Rectal smooth muscle tissue (tissue), 1 donor: Measurements from ENCODE around the gene PI3.

ENCODE experiments used
- H3K27ac ChIP-seq: one replicate; pipeline ENCODE4 v1.7.0; 2013; ENCODE audit warnings: low read depth, low read length, inconsistent platforms
- H3K27me3 ChIP-seq: one replicate; pipeline ENCODE4 v1.7.0; 2013; ENCODE audit warnings: low read length; ENCODE audit not compliant: control insufficient read depth, insufficient read depth
- H3K36me3 ChIP-seq: one replicate; pipeline ENCODE4 v1.7.0; 2013; ENCODE audit warnings: low read length; ENCODE audit not compliant: control insufficient read depth, insufficient read depth
- H3K4me1 ChIP-seq: one replicate; pipeline ENCODE4 v1.7.0; 2013; ENCODE audit warnings: low read length; ENCODE audit not compliant: control insufficient read depth, insufficient read depth
- H3K4me3 ChIP-seq: one replicate; pipeline ENCODE4 v1.7.0; 2013; ENCODE audit warnings: low read length
- H3K9ac ChIP-seq: one replicate; pipeline ENCODE4 v1.7.0; 2013; ENCODE audit warnings: low read length

Gene PI3

GRCh38 chr20:45156713-45157112 lies 18.0 kb upstream of the PI3 start:
- peaks cover 3% of the 10 kb centered on the region for H3K4me1 ChIP-seq

GRCh38 chr20:45157962-45158361 lies 16.7 kb upstream of the PI3 start:
- Histone ChIP-seq H3K27ac (no peak overlapping the region), H3K36me3 (no peaks in the 10 kb centered on the region), H3K4me3 (no peak overlapping the region), H3K4me1 (peaks cover 3% of the 10 kb centered on the region), H3K27me3 (no peaks in the 10 kb centered on the region), H3K9ac (no peak overlapping the region)

More at GRCh38 chr20:45156713-45157112, 18.0 kb upstream of the PI3 start:
- H3K27me3 ChIP-seq: no peaks in the 10 kb centered on the region
- no peak overlapping the region for H3K9ac ChIP-seq
- no peaks in the 10 kb centered on the region for H3K36me3 ChIP-seq
- H3K4me3 ChIP-seq: no peak overlapping the region
- no peak overlapping the region for H3K27ac ChIP-seq

- Histone ChIP-seq H3K4me1 (no peaks in the 10 kb centered on the region), H3K27ac (no peak overlapping the region), H3K27me3 (no peaks in the 10 kb centered on the region), H3K9ac (no peak overlapping the region), H3K4me3 (no peak overlapping the region), H3K36me3 (no peaks in the 10 kb centered on the region)
These were observed 11.5 kb upstream of the PI3 start for GRCh38 chr20:45163083-45163803.

- H3K27me3 ChIP-seq: no peaks in the 10 kb centered on the region
- H3K9ac ChIP-seq: no peak overlapping the region
- no peaks in the 10 kb centered on the region for H3K4me1 ChIP-seq
- H3K4me3 ChIP-seq: no peak overlapping the region
- H3K27ac ChIP-seq: no peak overlapping the region
- no peaks in the 10 kb centered on the region for H3K36me3 ChIP-seq
These were observed 9.8 kb upstream of the PI3 start for GRCh38 chr20:45164906-45165305.

- no peak overlapping the region for H3K4me3 ChIP-seq
- H3K9ac ChIP-seq: no peak overlapping the region
- H3K4me1 ChIP-seq: no peaks in the 10 kb centered on the region
- H3K36me3 ChIP-seq: no peaks in the 10 kb centered on the region
- no peak overlapping the region for H3K27ac ChIP-seq
- H3K27me3 ChIP-seq: no peaks in the 10 kb centered on the region
These were observed 1.2 kb upstream of the PI3 start for GRCh38 chr20:45173522-45173921.

GRCh38 chr20:45176526-45177267 lies 2.0 kb downstream of the PI3 start:
- Histone ChIP-seq H3K9ac (no peak overlapping the region), H3K4me3 (no peak overlapping the region), H3K36me3 (no peaks in the 10 kb centered on the region), H3K4me1 (no peaks in the 10 kb centered on the region), H3K27me3 (no peaks in the 10 kb centered on the region), H3K27ac (no peak overlapping the region)

GRCh38 chr20:45179166-45179565 lies 4.5 kb downstream of the PI3 start:
- H3K36me3 ChIP-seq: no peaks in the 10 kb centered on the region
- H3K27me3 ChIP-seq: no peaks in the 10 kb centered on the region
- H3K9ac ChIP-seq: no peak overlapping the region
- no peak overlapping the region for H3K4me3 ChIP-seq
- no peak overlapping the region for H3K27ac ChIP-seq
- no peaks in the 10 kb centered on the region for H3K4me1 ChIP-seq

GRCh38 chr20:45181639-45182038 lies 6.9 kb downstream of the PI3 start:
- Histone ChIP-seq H3K27ac (no peak overlapping the region), H3K4me1 (no peaks in the 10 kb centered on the region)

GRCh38 chr20:45183084-45183483 lies 8.4 kb downstream of the PI3 start:
- H3K36me3 ChIP-seq: no peaks in the 10 kb centered on the region
- H3K4me1 ChIP-seq: no peaks in the 10 kb centered on the region
- no peak overlapping the region for H3K27ac ChIP-seq
- H3K4me3 ChIP-seq: no peak overlapping the region
- H3K9ac ChIP-seq: no peak overlapping the region
- no peaks in the 10 kb centered on the region for H3K27me3 ChIP-seq

More at GRCh38 chr20:45181639-45182038, 6.9 kb downstream of the PI3 start:
- no peak overlapping the region for H3K9ac ChIP-seq
- no peak overlapping the region for H3K4me3 ChIP-seq
- H3K27me3 ChIP-seq: no peaks in the 10 kb centered on the region
- no peaks in the 10 kb centered on the region for H3K36me3 ChIP-seq

GRCh38 chr20:45187693-45188092 lies 13.0 kb downstream of the PI3 start:
- Histone ChIP-seq H3K9ac (no peak overlapping the region), H3K4me3 (no peak overlapping the region), H3K4me1 (no peaks in the 10 kb centered on the region), H3K27me3 (no peaks in the 10 kb centered on the region), H3K36me3 (no peaks in the 10 kb centered on the region), H3K27ac (no peak overlapping the region)

- Histone ChIP-seq H3K27ac (no peak overlapping the region), H3K36me3 (no peaks in the 10 kb centered on the region)
These were observed 14.4 kb downstream of the PI3 start for GRCh38 chr20:45189067-45189609.

GRCh38 chr20:45189861-45190260 lies 15.2 kb downstream of the PI3 start:
- no peak overlapping the region for H3K27ac ChIP-seq
- no peaks in the 10 kb centered on the region for H3K27me3 ChIP-seq
- H3K9ac ChIP-seq: no peak overlapping the region
- H3K36me3 ChIP-seq: no peaks in the 10 kb centered on the region
- no peaks in the 10 kb centered on the region for H3K4me1 ChIP-seq
- H3K4me3 ChIP-seq: no peak overlapping the region

More at GRCh38 chr20:45189067-45189609, 14.4 kb downstream of the PI3 start:
- no peaks in the 10 kb centered on the region for H3K27me3 ChIP-seq
- H3K9ac ChIP-seq: no peak overlapping the region
- H3K4me3 ChIP-seq: no peak overlapping the region
- no peaks in the 10 kb centered on the region for H3K4me1 ChIP-seq
